UCSD-AML1 (cell line): ENCODE data around the gene LCTL.

ENCODE experiments used
- DNase-seq: peaks from one replicate; lab custom pipeline; 2025; ENCODE audit not compliant: unreplicated experiment; lab: John Stamatoyannopoulos, UW

LCTL gene

GRCh38 chr15:66565141-66565641, 607 bp downstream of the LCTL start:
- DNase-seq, result no peak

- no peak for DNase-seq
These were observed 1.4 kb downstream of the LCTL start for GRCh38 chr15:66564136-66565041.

DNA sequence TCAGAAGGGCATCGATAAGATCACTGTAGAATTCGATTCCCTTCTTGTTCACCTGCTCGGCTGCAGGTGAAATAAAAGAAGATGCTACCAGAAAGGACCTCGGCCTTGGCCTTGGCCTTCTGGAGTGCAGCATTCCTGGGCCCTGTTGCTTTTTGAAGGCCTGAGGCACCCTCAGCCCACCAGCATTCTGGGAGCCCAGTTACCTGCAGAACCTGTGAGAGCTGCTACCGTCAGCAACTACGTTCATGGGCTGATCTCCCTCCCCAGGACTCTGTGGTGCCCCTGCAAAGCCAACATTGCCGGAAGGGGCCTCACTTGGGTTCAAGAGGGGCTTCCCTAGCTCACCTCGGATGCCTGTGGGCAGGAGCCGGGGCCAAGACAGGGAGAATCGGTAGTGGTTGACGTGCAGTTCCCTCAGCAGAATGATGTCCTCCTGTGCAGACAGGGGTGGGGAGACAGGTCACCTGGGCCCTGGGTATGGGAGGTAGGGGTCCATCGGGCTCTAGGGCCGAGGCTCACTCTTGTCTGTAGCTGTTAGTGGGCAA, 2.2 kb downstream of the LCTL start:
- DNase-seq, result no peak

GRCh38 chr15:66563126-66563525, 2.7 kb downstream of the LCTL start:
- no peak for DNase-seq

DNA sequence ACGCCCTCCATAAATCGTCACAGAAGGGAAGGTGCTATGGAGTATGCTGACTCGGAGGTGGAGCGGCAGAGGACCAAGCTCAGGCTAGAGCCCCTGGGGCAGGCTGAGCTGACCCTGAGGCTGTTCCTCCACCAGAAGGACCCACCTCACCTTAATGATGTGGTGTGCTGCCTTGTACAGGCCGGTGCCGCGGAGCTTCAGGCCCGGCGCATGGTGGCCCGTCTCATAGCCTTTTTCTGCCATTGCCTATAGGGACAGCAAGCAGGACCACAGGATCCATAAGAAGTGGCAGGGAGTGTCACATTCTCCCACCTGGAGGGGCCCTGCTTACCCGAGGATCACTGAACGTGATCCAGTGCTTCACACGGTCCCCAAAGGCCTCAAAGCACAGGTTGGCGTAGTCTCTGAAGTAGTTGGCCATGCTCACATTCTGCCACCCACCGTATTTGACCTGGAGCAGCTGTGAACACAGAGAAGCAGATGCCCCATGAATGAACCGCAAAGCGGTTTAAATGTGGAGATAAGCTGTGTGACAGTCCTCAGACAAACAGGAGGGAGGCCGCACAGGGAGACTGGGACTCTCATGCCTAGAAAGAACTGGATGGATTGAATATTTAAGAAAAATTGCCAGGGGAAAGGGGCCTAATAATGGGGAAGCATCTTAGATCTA, 4.8 kb downstream of the LCTL start:
- DNase-seq, result no peak

GRCh38 chr15:66558271-66558670, 7.5 kb downstream of the LCTL start:
- no peak for DNase-seq

DNA sequence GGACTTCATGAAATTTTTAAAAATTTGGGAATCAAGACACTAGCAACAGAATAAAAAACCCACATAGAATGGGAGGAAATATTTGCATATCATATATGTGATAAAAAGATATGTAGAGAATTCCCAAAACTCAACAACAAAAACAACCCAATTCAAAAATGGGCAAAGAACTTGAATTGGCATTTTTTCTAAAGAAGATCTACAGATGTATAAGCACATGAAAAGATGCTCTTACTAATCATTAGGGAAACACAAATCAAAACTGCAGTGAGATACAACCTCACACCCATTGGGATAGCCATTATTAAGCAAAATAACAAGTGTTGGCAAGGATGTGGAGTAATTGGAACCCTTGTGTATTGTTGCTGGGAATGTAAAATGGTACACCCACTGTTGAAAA, 10.1 kb downstream of the LCTL start:
- no peak for DNase-seq

- no peak for DNase-seq
These were observed 20.5 kb downstream of the LCTL start for GRCh38 chr15:66545255-66545654.

DNA sequence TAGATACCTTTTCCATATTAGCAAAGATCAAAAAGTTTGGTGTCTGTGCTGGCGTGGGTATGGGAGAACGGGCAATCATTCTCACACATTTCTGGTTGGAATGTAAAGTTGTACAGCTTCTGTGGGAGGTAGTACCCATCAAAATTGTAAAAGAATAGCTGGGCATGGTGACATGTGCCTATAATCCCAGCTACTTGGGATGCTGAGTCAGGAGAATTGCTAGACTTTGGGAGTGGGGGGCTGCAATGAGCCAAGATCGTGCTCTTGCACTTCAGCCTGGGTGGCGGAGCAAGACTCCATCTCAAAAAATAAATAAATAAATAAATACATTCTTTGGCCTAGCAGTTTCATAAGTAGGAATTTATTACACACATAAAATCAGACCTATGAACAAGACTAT, 22.9 kb downstream of the LCTL start:
- no peak for DNase-seq

GRCh38 chr15:66535056-66535455, 30.7 kb downstream of the LCTL start:
- DNase-seq, result no peak

DNA sequence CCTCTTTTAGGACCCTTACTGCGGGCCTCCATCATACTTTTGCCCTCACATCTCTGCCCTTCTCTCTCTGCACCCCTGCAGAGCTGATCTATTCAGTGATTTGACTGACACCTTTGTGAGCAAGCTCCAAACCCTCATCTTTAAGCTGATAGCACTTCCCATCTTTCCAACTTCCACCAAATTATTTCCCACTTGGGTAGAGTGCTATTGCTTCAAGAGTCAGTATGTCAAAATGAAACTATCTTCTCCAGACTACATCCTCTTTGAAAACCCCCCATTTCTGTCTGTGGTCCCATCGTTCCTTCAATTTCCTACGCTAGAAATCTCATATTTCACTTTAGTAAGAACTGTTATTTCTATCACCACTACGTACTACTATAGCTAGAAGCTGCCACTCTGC, 41.0 kb downstream of the LCTL start:
- DNase-seq, result no peak

- DNase-seq, result no peak
These were observed 41.9 kb downstream of the LCTL start for GRCh38 chr15:66523926-66524325.

- no peak for DNase-seq
These were observed 49.9 kb downstream of the LCTL start for GRCh38 chr15:66515901-66516322.

- DNase-seq, result no peak
These were observed 51.2 kb downstream of the LCTL start for GRCh38 chr15:66514586-66514985.

- DNase-seq, result no peak
These were observed 57.4 kb downstream of the LCTL start for GRCh38 chr15:66508293-66508883.

DNA sequence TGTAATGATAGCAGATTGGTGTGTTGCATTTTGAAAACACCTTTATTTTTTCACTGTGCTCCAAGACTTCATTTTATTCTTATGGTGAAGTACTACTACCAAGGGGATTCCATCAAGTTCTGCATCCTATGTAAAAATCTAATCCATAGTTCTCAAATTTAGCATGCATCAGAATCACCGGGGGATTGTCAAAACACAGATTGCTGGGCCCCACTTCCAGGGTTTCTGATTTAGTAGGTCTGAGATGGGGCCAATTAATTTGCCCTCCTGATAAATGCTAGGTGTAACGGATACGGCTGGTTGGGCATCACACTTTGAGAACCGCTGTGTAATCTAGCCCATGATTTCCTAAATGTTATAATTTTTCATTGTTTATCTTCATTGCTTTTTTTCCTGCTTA, 60.0 kb downstream of the LCTL start:
- no peak for DNase-seq

DNA sequence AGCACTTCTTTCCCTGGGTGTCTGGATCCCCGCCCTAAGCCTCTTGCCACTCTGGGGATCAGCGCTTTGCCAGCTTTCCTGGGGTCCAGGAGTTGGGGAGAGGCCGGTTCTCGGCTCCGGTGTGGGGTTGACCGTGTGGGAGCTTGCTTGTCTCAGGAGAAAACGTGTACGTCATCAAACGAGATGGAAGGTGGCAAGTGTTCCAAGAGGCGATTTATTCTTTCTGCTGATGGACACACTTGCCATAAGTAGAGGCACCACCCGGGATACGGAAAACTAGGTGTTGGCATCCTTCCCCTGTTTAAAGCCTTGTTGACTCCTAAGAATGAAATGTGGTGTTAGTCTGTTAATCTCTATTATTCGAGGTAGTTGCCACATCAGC, 60.4 kb downstream of the LCTL start:
- DNase-seq, result no peak

DNA sequence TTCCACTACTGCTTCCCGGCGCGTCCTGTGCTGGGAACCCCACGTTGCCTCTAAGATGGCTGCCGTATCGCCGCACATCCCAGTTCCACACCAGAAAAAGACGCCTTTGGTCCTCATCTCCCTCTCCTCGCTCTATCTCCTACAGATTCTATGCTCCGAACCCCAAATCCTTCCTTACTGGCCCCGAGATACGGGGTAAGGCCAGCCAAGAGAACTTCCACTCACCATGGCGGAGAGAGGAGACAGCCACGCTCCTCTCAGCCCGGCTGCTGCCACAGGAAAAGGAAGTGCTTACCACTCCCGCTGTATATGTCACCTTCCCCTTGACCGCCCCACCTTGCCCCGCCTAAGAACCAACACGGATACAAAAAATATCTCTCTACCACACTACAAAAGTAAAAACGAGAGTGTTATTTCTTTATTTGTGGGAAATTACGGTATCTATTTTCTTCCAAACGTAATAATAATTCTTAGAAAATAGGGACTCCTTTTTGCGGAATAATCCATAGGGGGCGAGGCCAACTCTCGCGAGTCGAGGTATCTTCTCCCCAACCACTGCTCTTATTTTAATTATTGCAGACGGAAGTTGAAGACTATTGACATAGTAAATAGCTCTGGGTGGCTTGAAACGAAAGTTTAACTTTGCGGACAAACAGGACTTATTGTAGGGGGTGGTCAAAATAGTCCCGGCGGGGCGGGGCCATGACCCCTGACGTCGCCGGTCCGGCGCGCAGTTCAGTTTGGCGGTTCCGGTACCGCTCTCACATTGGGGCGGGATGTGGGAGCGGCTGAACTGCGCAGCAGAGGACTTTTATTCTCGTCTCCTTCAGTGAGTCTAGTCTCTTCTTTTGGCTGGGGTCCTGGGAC, 61.0 kb downstream of the LCTL start, which contains the start of the genes RPL4 and ZWILCH:
RPL4 (minus strand) TSS at position 293 of the 867 bp plus-strand sequence; CDS start at position 228, 65 bp downstream.
ZWILCH (plus strand) TSS at position 764 of the 867 bp plus-strand sequence; CDS start at position 777, 13 bp downstream.
- DNase-seq, result peak; percentile 80

DNA sequence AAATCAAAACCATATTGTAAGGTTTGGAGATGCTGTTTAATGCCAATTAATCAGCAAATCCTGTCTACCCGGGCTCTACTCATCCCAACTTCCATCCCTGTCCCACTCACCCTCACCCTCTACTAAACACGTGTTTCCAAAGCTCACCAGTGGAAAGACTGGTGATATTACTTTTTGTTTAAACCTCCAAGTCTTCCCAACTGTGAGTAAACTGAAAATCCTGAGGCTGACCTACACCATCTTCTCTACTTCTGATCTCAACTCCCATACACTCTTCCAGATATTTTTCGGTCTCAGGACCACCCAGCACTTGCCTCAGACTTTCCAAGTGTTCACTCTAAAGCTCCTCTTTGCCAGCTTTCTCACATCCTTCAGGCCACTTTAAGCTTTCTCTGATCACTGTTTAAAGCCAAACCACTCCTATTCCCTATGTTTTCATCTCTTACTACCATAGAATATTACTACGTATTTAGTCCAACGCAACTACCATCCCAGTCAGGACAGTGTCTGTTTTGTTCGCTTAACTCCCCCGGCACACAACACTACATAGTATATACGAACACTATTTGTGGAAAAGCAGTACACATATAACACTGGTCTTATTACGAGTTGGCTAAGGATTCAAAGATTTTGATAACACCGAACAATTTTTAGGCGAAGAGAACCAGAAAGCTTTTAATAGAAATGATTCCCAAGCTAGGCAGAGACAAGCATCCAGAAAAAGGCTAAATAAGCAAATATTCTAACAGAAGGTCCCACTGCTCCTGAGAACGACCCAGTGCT, 61.8 kb downstream of the LCTL start:
- no peak for DNase-seq
